ENCODE results near the gene COPS7A. TPM values are rescaled to one million over a fixed set of nuclear protein-coding genes. Genes with fewer than 3 reads are reported as not detected.

The COPS7A gene
- total RNA-seq, 2 donors from 2014 or later = 20.2 to 27.7 TPM

DNA sequence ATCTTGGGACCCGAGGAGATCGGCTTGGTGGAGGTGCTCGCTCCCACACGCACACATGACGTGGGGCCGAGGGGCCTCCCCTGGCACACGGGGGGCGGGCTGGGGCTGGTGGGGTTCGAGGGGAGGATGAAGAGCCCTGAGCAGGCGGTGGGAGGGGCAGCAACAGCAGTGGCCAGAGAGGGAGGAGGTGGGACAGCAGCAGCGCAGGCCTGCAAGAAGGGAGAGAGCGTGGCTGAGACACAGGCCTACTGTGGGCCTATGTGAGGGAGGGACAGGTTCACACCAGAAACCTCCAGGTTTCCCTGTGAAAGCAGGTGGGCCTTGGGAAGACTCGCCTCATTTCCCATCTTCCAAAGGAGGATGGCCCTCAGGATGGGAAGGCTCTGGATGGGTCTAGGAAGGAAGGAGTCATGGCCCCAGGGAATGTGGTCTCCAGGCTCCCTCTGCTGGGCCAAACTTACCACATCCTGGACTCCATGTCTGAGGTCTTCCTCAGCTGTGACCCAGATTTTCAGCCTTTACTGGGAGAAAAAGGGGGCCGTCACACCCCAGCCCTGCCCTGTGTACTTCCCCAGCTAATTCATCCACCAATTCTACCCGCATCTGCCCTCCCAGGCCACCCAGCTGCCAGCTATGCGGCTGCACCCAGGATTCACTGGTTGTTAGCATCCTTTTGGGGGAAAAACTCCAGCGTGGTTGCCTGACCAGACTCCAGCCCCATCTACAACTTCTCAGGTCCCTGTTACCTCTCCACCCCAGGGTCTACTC lies 26.1 kb upstream of the COPS7A start:
- peaks cover 6 to 19% of the 10 kb centered on the region in 2 donors for H3K27me3 ChIP-seq
- DNase-seq (peak in 3 of 4 donors; percentile 28 to 44 (median 28)), ATAC-seq (no peak)
- 45 to 58% methylated on average over 11 to 17 of the region's 17 CpGs for WGBS, 2 donors
- no peaks in the 10 kb centered on the region for H3K9me3 ChIP-seq
- H3K36me3 ChIP-seq (replicated peaks in 1 of 2; ENCODE audit: insufficient read depth in 1 of 2, low read depth in 2 of 2) = no peaks in the 10 kb centered on the region
- intact Hi-C loops (cut with DNase I) = no loop called here
- H3K4me3 ChIP-seq = no peak overlapping the region
- TF ChIP-seq, protein P1, sequence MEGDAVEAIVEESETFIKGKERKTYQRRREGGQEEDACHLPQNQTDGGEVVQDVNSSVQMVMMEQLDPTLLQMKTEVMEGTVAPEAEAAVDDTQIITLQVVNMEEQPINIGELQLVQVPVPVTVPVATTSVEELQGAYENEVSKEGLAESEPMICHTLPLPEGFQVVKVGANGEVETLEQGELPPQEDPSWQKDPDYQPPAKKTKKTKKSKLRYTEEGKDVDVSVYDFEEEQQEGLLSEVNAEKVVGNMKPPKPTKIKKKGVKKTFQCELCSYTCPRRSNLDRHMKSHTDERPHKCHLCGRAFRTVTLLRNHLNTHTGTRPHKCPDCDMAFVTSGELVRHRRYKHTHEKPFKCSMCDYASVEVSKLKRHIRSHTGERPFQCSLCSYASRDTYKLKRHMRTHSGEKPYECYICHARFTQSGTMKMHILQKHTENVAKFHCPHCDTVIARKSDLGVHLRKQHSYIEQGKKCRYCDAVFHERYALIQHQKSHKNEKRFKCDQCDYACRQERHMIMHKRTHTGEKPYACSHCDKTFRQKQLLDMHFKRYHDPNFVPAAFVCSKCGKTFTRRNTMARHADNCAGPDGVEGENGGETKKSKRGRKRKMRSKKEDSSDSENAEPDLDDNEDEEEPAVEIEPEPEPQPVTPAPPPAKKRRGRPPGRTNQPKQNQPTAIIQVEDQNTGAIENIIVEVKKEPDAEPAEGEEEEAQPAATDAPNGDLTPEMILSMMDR (IDR thresholded peaks at IDR 0.05) = peak in 5 of 7 experiments; percentile 15 to 45 (median 37)
- no peak for TF ChIP-seq POLR2A (IDR thresholded peaks at IDR 0.05)
- H3K27ac ChIP-seq = no peak overlapping the region
- peaks cover 14% of the 10 kb centered on the region for H3K4me1 ChIP-seq

DNA sequence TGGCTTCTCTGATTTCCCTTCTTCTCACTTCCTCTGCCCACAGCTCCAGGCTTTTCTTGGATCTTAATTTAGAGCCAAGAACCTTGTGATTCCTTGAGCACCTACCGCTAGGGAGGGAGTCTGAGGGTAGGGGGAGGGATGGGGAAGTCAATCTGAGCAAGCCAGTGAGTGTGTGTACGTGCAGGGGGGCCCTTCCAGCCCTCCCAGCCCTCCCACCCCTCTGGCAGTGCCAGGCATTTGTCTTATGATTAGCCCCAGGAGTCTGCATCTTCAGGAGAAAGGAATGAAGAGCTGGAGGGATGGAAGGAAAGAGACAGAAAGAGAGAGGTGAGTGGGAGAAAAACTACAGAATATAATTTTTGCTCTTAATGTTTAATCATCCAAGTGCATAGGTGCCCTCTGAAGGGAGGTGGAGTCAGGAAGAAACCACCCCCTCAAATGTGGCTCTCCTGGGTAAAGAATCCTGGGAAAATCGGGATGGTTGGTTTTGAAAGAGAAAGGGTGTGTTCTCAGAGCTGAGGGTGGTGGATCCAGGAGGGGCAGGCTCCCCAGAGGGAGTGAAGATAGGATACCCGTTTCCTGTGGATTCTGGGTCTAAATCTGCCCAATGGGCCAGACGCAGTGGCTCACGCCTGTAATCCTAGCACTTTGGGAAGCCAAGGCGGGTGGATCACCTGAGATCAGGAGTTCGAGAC lies 25.3 kb upstream of the COPS7A start:
- intact Hi-C loops (cut with DNase I) = no loop called here
- ATAC-seq (no peak), DNase-seq (no peak)
- no peaks in the 10 kb centered on the region for H3K9me3 ChIP-seq
- H3K4me1 ChIP-seq = peaks cover 14% of the 10 kb centered on the region
- H3K36me3 ChIP-seq (replicated peaks in 1 of 2; ENCODE audit: insufficient read depth in 1 of 2, low read depth in 2 of 2) = no peaks in the 10 kb centered on the region
- H3K4me3 ChIP-seq = no peak overlapping the region
- WGBS, 2 donors = 40 to 42% methylated on average over 8 of the region's 8 CpGs
- no peak overlapping the region for H3K27ac ChIP-seq
- H3K27me3 ChIP-seq = peaks cover 6 to 21% of the 10 kb centered on the region in 2 donors
- no peak for TF ChIP-seq POLR2A (IDR thresholded peaks at IDR 0.05)
- TF ChIP-seq, protein P1 (IDR thresholded peaks at IDR 0.05) = no peak

DNA sequence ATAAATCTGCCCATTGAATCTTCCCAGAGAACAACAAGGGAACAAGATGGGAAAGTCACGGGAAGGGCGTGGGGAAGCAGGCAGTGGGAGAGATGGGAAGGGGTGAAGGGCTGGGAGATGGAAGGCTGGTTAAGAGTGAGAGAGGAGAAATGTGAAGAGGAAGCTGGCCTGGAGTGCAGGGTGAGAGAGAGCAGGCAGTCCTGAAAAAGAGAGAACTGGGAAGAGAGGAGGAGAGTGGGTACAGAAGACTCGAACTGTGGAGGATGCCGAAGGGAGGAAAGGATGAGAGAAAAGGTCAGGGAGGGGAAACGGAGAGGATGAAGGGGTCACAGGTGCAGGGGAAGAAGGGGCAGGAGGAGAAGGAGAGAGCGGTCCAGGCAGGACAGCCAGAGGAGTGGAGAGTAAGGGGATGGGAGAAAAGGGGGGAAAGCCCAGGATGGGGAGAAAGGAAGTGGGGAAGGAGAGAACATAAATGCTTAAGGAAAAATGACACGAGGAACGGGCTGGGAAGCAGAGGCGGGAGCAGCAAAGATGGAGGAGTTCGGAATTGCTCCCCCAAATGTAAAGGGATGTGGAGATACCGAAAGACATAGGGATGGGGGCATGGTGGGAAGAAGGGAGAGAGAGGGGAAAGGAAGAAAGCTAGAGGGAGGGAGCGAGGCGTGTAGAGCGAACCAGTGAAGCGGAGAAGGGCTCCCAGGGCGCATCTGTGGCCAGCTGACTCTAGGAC lies 24.4 kb upstream of the COPS7A start:
- Histone ChIP-seq H3K27me3 (peaks cover 6 to 21% of the 10 kb centered on the region in 2 donors), H3K4me1 (peaks cover 14% of the 10 kb centered on the region), H3K9me3 (no peaks in the 10 kb centered on the region), H3K36me3 (replicated peaks in 1 of 2; ENCODE audit: insufficient read depth in 1 of 2, low read depth in 2 of 2) (no peaks in the 10 kb centered on the region), H3K4me3 (no peak overlapping the region), H3K27ac (no peak overlapping the region)
- 12 to 17% methylated on average over 16 of the region's 16 CpGs for WGBS, 2 donors
- TF ChIP-seq, protein P1 (IDR thresholded peaks at IDR 0.05) = no peak
- TF ChIP-seq POLR2A (IDR thresholded peaks at IDR 0.05) = no peak
- intact Hi-C loops (cut with DNase I) = no loop called here
- DNase-seq = no peak
- no peak for ATAC-seq

DNA sequence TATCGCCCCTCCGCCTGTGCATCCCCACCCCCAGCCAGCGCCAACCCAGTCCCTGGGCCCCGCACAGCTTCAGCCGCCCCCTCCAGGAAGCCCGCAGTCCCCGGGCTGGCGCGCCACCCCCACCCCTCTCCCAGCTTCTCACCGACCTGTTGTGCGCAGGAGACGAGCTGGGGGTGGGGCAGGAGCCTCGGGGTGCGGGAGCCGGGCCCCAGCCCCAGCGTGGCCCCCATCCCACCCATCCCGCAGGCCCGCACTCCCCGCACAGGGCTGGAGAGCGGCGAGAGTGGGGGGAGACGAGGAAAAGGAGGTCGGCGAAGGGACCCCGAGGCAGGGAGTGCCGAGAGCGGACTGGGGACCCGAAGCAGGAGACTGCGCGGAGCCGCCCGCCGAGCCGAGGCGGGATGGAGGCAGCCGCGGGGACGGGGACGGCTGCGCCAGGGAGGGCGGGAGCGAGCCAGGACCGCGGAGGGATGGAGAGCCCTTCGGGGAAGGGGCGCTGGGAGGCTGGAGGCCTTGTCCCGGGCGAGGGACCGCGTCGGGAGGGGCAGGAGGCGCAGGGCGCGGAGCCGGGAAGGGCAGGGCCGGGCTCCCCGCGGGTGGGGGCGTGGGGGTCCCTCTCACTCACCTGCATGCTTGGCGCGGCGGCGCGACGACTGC lies 23.7 kb upstream of the COPS7A start:
- no peak for ATAC-seq
- intact Hi-C loops (cut with DNase I) = no loop called here

More for the DNA sequence above, 23.7 kb upstream of the COPS7A start:
- WGBS, 2 donors = 2 to 10% methylated on average over 2 to 45 of the region's 65 CpGs
- Histone ChIP-seq H3K27me3 (peaks cover 6 to 21% of the 10 kb centered on the region in 2 donors), H3K9me3 (no peaks in the 10 kb centered on the region), H3K4me1 (peaks cover 14% of the 10 kb centered on the region), H3K27ac (no peak overlapping the region), H3K4me3 (no peak overlapping the region), H3K36me3 (replicated peaks in 1 of 2; ENCODE audit: insufficient read depth in 1 of 2, low read depth in 2 of 2) (no peaks in the 10 kb centered on the region)
- no peak for DNase-seq
- TF ChIP-seq, protein P1 (IDR thresholded peaks at IDR 0.05) = no peak
- no peak for TF ChIP-seq POLR2A (IDR thresholded peaks at IDR 0.05)

Measured in body of pancreas (tissue), 4 donors.